ENCODE data around the gene UXS1.

UXS1 gene

DNA sequence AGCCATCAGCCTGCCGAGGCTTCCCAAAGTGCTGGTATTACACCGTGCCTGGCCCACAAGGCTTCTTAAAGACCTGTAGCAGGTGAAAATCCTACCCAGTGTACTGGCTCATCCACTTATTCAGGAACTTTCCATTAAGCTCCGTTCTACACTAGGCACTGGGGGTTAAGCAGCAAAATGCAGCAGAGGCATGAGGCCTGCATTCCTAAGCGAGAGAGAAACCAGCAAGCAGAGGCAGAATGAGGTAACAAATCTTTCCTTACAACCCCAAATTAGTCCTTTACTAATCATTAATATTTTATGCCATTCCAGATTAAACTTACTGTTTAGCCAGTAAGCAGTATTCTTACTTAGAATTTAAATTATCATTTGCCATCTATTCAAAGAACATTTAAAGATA lies 32.8 kb downstream of the UXS1 start:
- Histone ChIP-seq H3K4me1 (ENCODE audit: control insufficient read depth, insufficient read depth, low read length, poor library complexity, severe bottlenecking) (no peaks in the 10 kb centered on the region), H3K4me3 (ENCODE audit: extremely low read depth, insufficient read depth, low read length, poor library complexity, severe bottlenecking) (no peak overlapping the region), H3K27ac (ENCODE audit: low read depth, low read length, severe bottlenecking) (peak overlapping the region; percentile 20), H3K36me3 (ENCODE audit: control insufficient read depth, insufficient read depth, low read length) (peaks cover 41% of the 10 kb centered on the region), H3K9me3 (ENCODE audit: control insufficient read depth, low read length) (no peaks in the 10 kb centered on the region)
- WGBS, 2 experiments (ENCODE audit: insufficient coverage in 2 of 2) = 85 to 97% methylated on average over 3 to 4 of the region's 4 CpGs

DNA sequence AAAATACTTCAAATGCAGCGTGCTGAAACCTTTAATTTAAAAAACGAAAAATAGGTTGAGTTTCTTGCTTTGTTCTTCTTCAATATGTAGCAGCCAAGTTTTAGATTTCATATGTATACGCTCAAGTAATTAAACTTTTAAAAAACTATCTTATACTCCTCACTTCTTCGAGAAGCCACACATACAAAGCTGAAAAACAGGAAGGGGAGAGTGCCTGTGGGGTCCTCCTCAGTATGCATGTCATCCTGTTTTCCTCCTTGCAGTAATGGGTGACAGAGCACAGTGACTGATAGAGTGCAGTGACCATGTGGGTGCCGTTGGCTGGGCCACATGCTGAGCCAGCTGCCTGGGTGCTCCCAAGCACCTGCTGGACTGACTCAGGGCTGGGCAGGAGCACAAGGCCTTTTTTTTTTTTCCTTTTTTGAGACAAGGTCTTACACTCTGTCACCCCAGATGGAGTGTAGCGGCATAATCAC lies 33.3 kb downstream of the UXS1 start:
- no peak overlapping the region for H3K27ac ChIP-seq (ENCODE audit: low read depth, low read length, severe bottlenecking)

GRCh38 chr2:106159866-106160785 lies 34.0 kb downstream of the UXS1 start:
- H3K27ac ChIP-seq (ENCODE audit: low read depth, low read length, severe bottlenecking) = no peak overlapping the region
- no peak overlapping the region for H3K4me3 ChIP-seq (ENCODE audit: extremely low read depth, insufficient read depth, low read length, poor library complexity, severe bottlenecking)
- H3K4me1 ChIP-seq (ENCODE audit: control insufficient read depth, insufficient read depth, low read length, poor library complexity, severe bottlenecking) = no peaks in the 10 kb centered on the region
- peaks cover 47% of the 10 kb centered on the region for H3K36me3 ChIP-seq (ENCODE audit: control insufficient read depth, insufficient read depth, low read length)
- WGBS, 2 experiments (ENCODE audit: insufficient coverage in 2 of 2) = 93 to 97% methylated on average over 21 to 30 of the region's 31 CpGs
- H3K9me3 ChIP-seq (ENCODE audit: control insufficient read depth, low read length) = no peaks in the 10 kb centered on the region

More for the DNA sequence above, 33.3 kb downstream of the UXS1 start:
- Histone ChIP-seq H3K9me3 (ENCODE audit: control insufficient read depth, low read length) (no peaks in the 10 kb centered on the region), H3K4me1 (ENCODE audit: control insufficient read depth, insufficient read depth, low read length, poor library complexity, severe bottlenecking) (no peaks in the 10 kb centered on the region), H3K36me3 (ENCODE audit: control insufficient read depth, insufficient read depth, low read length) (peaks cover 41% of the 10 kb centered on the region), H3K4me3 (ENCODE audit: extremely low read depth, insufficient read depth, low read length, poor library complexity, severe bottlenecking) (no peak overlapping the region)
- WGBS, 2 experiments (ENCODE audit: insufficient coverage in 2 of 2) = 91 to 100% methylated on average over 3 to 4 of the region's 6 CpGs

DNA sequence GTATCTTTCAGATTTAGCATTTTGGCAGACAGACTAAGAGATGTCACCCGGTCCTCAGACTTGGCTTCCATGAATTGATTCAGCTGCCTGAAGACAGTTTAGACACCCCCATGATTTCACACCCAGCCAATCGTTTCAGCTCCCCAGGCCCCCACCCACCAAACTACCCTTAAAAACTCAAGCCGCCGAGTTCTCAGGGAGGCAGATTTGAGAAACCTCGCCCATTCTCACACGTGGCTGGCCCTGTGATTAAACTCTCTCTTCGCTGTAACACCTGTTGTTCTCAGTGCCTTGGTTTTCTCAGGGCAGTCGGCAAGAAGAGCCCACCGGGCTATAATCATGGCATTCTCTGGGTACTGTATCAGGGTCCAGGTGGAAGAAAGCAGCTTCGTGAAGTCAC lies 35.2 kb downstream of the UXS1 start:
- WGBS, 2 experiments (ENCODE audit: insufficient coverage in 2 of 2) = 84 to 86% methylated on average over 8 to 10 of the region's 10 CpGs
- Histone ChIP-seq H3K4me1 (ENCODE audit: control insufficient read depth, insufficient read depth, low read length, poor library complexity, severe bottlenecking) (no peaks in the 10 kb centered on the region), H3K27ac (ENCODE audit: low read depth, low read length, severe bottlenecking) (no peak overlapping the region), H3K4me3 (ENCODE audit: extremely low read depth, insufficient read depth, low read length, poor library complexity, severe bottlenecking) (no peak overlapping the region), H3K36me3 (ENCODE audit: control insufficient read depth, insufficient read depth, low read length) (peaks cover 57% of the 10 kb centered on the region), H3K9me3 (ENCODE audit: control insufficient read depth, low read length) (peaks cover 6% of the 10 kb centered on the region)

DNA sequence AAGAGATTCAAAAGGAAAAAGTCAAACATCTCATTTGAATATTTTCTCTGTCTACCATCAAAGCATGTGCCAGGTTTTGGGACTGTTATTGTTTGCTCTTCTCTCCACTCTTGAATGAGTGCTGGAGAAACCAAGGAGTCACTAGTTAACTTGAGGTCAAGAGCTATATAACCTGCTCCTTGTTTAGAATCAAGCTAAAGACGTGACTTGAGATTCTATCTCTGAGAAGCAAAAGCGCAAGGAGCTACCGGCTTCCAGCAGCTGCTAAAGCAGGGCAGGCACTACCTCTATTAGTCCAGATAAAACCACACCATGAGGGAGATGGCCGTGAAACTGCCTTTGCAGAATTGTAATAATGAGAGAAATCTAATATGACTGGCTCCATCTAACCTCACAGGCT lies 36.0 kb downstream of the UXS1 start:
- Histone ChIP-seq H3K4me3 (ENCODE audit: extremely low read depth, insufficient read depth, low read length, poor library complexity, severe bottlenecking) (no peak overlapping the region), H3K9me3 (ENCODE audit: control insufficient read depth, low read length) (peaks cover 10% of the 10 kb centered on the region), H3K27ac (ENCODE audit: low read depth, low read length, severe bottlenecking) (no peak overlapping the region), H3K36me3 (ENCODE audit: control insufficient read depth, insufficient read depth, low read length) (peaks cover 55% of the 10 kb centered on the region), H3K4me1 (ENCODE audit: control insufficient read depth, insufficient read depth, low read length, poor library complexity, severe bottlenecking) (no peaks in the 10 kb centered on the region)
- 100% methylated on average over 2 of the region's 4 CpGs; no CpG with 5 or more reads in 1 of the 2 experiments for WGBS, 2 experiments (ENCODE audit: insufficient coverage in 2 of 2)

GRCh38 chr2:106157416-106157815 lies 36.7 kb downstream of the UXS1 start:
- no peak overlapping the region for H3K27ac ChIP-seq (ENCODE audit: low read depth, low read length, severe bottlenecking)
- H3K4me3 ChIP-seq (ENCODE audit: extremely low read depth, insufficient read depth, low read length, poor library complexity, severe bottlenecking) = no peak overlapping the region
- H3K9me3 ChIP-seq (ENCODE audit: control insufficient read depth, low read length) = peaks cover 10% of the 10 kb centered on the region
- H3K4me1 ChIP-seq (ENCODE audit: control insufficient read depth, insufficient read depth, low read length, poor library complexity, severe bottlenecking) = no peaks in the 10 kb centered on the region
- peaks cover 54% of the 10 kb centered on the region for H3K36me3 ChIP-seq (ENCODE audit: control insufficient read depth, insufficient read depth, low read length)
- WGBS, 2 experiments (ENCODE audit: insufficient coverage in 2 of 2) = 80 to 100% methylated on average over 1 of the region's 3 CpGs

GRCh38 chr2:106156305-106157296 lies 37.5 kb downstream of the UXS1 start:
- H3K4me1 ChIP-seq (ENCODE audit: control insufficient read depth, insufficient read depth, low read length, poor library complexity, severe bottlenecking) = no peaks in the 10 kb centered on the region
- no peak overlapping the region for H3K4me3 ChIP-seq (ENCODE audit: extremely low read depth, insufficient read depth, low read length, poor library complexity, severe bottlenecking)
- H3K9me3 ChIP-seq (ENCODE audit: control insufficient read depth, low read length) = peaks cover 10% of the 10 kb centered on the region
- H3K27ac ChIP-seq (ENCODE audit: low read depth, low read length, severe bottlenecking) = no peak overlapping the region
- H3K36me3 ChIP-seq (ENCODE audit: control insufficient read depth, insufficient read depth, low read length) = peaks cover 52% of the 10 kb centered on the region
- 100% methylated on average over 1 of the region's 10 CpGs; no CpG with 5 or more reads in 1 of the 2 experiments for WGBS, 2 experiments (ENCODE audit: insufficient coverage in 2 of 2)

DNA sequence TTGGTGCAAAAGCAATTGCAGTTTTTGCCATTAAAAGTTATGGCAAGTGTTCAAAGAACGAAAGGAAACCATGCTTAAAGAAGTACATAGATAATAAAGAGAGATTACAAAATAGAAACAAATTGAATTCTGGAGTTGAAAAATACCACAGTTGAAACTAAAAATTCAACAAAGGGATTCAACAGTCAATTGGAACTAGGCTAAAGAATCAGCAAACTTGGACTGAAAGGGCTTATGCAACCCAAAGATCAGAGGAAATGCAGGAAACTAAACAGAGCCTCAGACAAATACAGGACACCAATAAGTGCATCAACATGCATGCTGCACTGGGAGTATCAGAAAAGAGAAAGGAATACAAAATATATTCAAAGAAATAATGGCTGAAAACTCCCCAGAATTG lies 40.3 kb downstream of the UXS1 start:
- no peak overlapping the region for H3K27ac ChIP-seq (ENCODE audit: low read depth, low read length, severe bottlenecking)
- no peaks in the 10 kb centered on the region for H3K4me1 ChIP-seq (ENCODE audit: control insufficient read depth, insufficient read depth, low read length, poor library complexity, severe bottlenecking)
- peaks cover 10% of the 10 kb centered on the region for H3K9me3 ChIP-seq (ENCODE audit: control insufficient read depth, low read length)
- WGBS, 2 experiments (ENCODE audit: insufficient coverage in 2 of 2) = no CpG with 5 or more reads among the region's 1 CpG
- peaks cover 54% of the 10 kb centered on the region for H3K36me3 ChIP-seq (ENCODE audit: control insufficient read depth, insufficient read depth, low read length)
- no peak overlapping the region for H3K4me3 ChIP-seq (ENCODE audit: extremely low read depth, insufficient read depth, low read length, poor library complexity, severe bottlenecking)

- Histone ChIP-seq H3K4me3 (ENCODE audit: extremely low read depth, insufficient read depth, low read length, poor library complexity, severe bottlenecking) (no peak overlapping the region), H3K36me3 (ENCODE audit: control insufficient read depth, insufficient read depth, low read length) (peaks cover 39% of the 10 kb centered on the region), H3K4me1 (ENCODE audit: control insufficient read depth, insufficient read depth, low read length, poor library complexity, severe bottlenecking) (peaks cover 13% of the 10 kb centered on the region), H3K9me3 (ENCODE audit: control insufficient read depth, low read length) (no peaks in the 10 kb centered on the region), H3K27ac (ENCODE audit: low read depth, low read length, severe bottlenecking) (peak overlapping the region; percentile 62)
- WGBS, 2 experiments (ENCODE audit: insufficient coverage in 2 of 2) = 78% methylated on average over 1 of the region's 3 CpGs
Measured at GRCh38 chr2:106147665-106148064, 46.4 kb downstream of the UXS1 start.

GRCh38 chr2:106147159-106147558 lies 46.9 kb downstream of the UXS1 start:
- Histone ChIP-seq H3K36me3 (ENCODE audit: control insufficient read depth, insufficient read depth, low read length) (peaks cover 43% of the 10 kb centered on the region), H3K27ac (ENCODE audit: low read depth, low read length, severe bottlenecking) (peak overlapping the region; percentile 62), H3K4me3 (ENCODE audit: extremely low read depth, insufficient read depth, low read length, poor library complexity, severe bottlenecking) (no peak overlapping the region), H3K4me1 (ENCODE audit: control insufficient read depth, insufficient read depth, low read length, poor library complexity, severe bottlenecking) (peaks cover 13% of the 10 kb centered on the region), H3K9me3 (ENCODE audit: control insufficient read depth, low read length) (no peaks in the 10 kb centered on the region)
- 71 to 94% methylated on average over 2 of the region's 3 CpGs for WGBS, 2 experiments (ENCODE audit: insufficient coverage in 2 of 2)

Data from mesodermal cell (in vitro differentiated cells).